ENCODE data around the gene SPACA6.

DNA sequence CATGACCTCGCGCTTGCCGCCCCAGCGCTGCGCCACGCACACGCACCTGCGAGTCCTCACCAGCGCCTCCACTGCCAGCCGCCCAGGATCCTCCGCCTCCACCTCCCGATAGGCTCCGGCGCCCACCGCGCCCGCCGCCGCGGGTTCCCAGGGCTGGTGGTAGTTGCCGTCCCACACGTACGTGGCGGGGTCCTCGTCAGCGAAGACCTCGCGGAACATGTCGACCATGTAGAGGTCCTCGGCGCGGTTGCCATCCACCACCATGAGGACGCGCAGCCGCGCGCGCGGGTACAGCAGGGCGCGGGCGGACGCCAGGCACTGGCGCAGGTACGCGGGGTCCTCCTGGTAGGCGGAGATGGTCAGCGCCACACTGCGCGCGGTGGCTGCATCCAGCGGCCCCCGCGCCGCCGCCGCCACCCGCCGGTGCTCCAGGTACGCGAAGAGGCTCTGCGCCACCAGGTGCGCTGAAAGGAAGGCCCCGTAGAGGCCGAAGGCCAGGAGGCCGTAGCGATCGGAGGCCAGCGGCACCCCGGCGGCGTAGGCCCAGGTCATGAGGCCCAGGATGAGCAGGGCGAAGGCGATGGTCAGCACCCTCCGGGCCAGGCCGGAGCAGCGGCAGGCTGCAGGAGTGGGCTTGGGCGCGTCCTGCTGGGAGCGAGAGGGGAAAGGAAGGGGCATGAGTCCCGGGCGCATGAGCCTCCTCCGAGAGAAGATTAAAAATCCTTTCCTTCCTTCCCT is 26.3 kb downstream of the SPACA6 start:
- TF ChIP-seq EZH2phosphoT487 (IDR thresholded peaks at IDR 0.05; ENCODE audit: insufficient read depth, low read depth) (no peak), EZH2 (IDR thresholded peaks at IDR 0.05; ENCODE audit: insufficient read depth, poor library complexity, severe bottlenecking) (no peak)
